ENCODE measurements around the gene HOXA10.
A peak's percentile ranks its signal among the peaks of the same experiment; 100 is the strongest.

Gene HOXA10

GRCh38 chr7:27165089-27165995 lies 8.8 kb downstream of the HOXA10 start, which contains the start of gene HOXA9:
HOXA9 (minus strand) TSS chr7:27165537; CDS start chr7:27165457, 80 bp downstream.
- peak; percentile 79 for DNase-seq

GRCh38 chr7:27164367-27165088 lies 9.6 kb downstream of the HOXA10 start:
- DNase-seq, result peak; percentile 21

- no peak for DNase-seq
Measured at GRCh38 chr7:27164045-27164366, 10.1 kb downstream of the HOXA10 start.

- no peak for DNase-seq
Measured at GRCh38 chr7:27163288-27164044, 10.7 kb downstream of the HOXA10 start.

- DNase-seq, result no peak
Measured at GRCh38 chr7:27162561-27163287, 11.4 kb downstream of the HOXA10 start.

- no peak for DNase-seq
Measured at GRCh38 chr7:27161721-27162560, 12.2 kb downstream of the HOXA10 start.

GRCh38 chr7:27161214-27161720 lies 12.9 kb downstream of the HOXA10 start:
- DNase-seq, result no peak

- peak; percentile 73 for DNase-seq
Measured at GRCh38 chr7:27160546-27161213, 13.4 kb downstream of the HOXA10 start.

GRCh38 chr7:27160145-27160545 lies 14.0 kb downstream of the HOXA10 start:
- DNase-seq, result no peak

GRCh38 chr7:27159266-27160144 lies 14.6 kb downstream of the HOXA10 start:
- DNase-seq, result no peak

GRCh38 chr7:27158436-27159265 lies 15.5 kb downstream of the HOXA10 start:
- DNase-seq, result no peak

- no peak for DNase-seq
Measured at GRCh38 chr7:27157702-27158431, 16.3 kb downstream of the HOXA10 start.

- DNase-seq, result no peak
Measured at GRCh38 chr7:27156916-27157701, 17.0 kb downstream of the HOXA10 start.

GRCh38 chr7:27156508-27156898 lies 17.6 kb downstream of the HOXA10 start, which contains the start of gene HOXA7:
HOXA7 (minus strand) TSS chr7:27156675; CDS start chr7:27156545, 130 bp downstream.
- DNase-seq, result peak; percentile 65

GRCh38 chr7:27155816-27156507 lies 18.2 kb downstream of the HOXA10 start:
- peak; percentile 47 for DNase-seq

Measured in NK-92 treated with Interleukin-12 subunit alpha and Interleukin-12 subunit beta, amount 100 ng/mL, for 24 hours (cell line).